Natural killer cell treated with Interleukin-12 subunit alpha and Interleukin-12 subunit beta and Interleukin-15 and Interleukin-18, amount 100 ng/mL, for 72 hours (primary cell): Measurements from ENCODE around the gene OLFML2B. TPM values are rescaled to one million over a fixed set of nuclear protein-coding genes. Genes with fewer than 3 reads are reported as not detected.
"Not testable (repeated sequence)": the region's sequence is repeated elsewhere in the genome, so short reads cannot be mapped to it uniquely, and the experiment has no call there.

Experiments used
- ATAC-seq, 2 donors: fragments of 150-1000 bp; cut with Tn5 transposase in 1 of 2; sonication (Bioruptor Pico), chemical (Tn5 transposase) in 1 of 2; 2 replicates each; pipeline ENCODE4 v1.10.0; 2021
- DNase-seq: peaks from one replicate; pipeline ENCODE4 v3.0.0; 2022; ENCODE audit warnings: low spot score
- H3K27ac Mint-ChIP-seq, 2 donors: 1 replicate in 1 of 2; 2 replicates in 1 of 2; pipeline ENCODE4 v1.8.0; 2022; ENCODE audit warnings: mixed read lengths in 2 of 2, mild to moderate bottlenecking in 1 of 2, moderate library complexity in 1 of 2
- H3K27me3 Mint-ChIP-seq, 2 donors: 1 replicate in 1 of 2; 2 replicates in 1 of 2; pipeline ENCODE4 v1.8.0; 2022; ENCODE audit warnings: mixed read lengths in 2 of 2
- H3K36me3 Mint-ChIP-seq: one replicate; pipeline ENCODE4 v1.8.0; 2022; ENCODE audit warnings: mixed read lengths
- H3K4me1 Mint-ChIP-seq, 2 donors: 1 replicate in 1 of 2; 2 replicates in 1 of 2; pipeline ENCODE4 v1.8.0; 2022; ENCODE audit warnings: low read depth in 2 of 2, mixed read lengths in 2 of 2, mild to moderate bottlenecking in 1 of 2
- H3K4me3 Mint-ChIP-seq: one replicate; pipeline ENCODE4 v1.8.0; 2022; ENCODE audit warnings: mixed read lengths
- H3K9me3 Mint-ChIP-seq: 2 replicates; pipeline ENCODE4 v1.8.0; 2022; ENCODE audit warnings: mixed read lengths
- total RNA-seq, 2 donors: library from RNA; stranded (reverse); gene quantifications; one replicate each; pipeline ENCODE4 v1.2.3, GENCODE V29; 2022

OLFML2B gene
- not detected for total RNA-seq

GRCh38 chr1:162023547-162024501, at the start of gene OLFML2B:
Gene OLFML2B, minus strand, starts transcription at chr1:162023869. Its CDS starts 439 bp downstream, at chr1:162023430.
- Mint-ChIP-seq H3K36me3 (no peaks in the 10 kb centered on the region), H3K4me1 (peaks cover 15 to 17% of the 10 kb centered on the region in 2 donors), H3K27me3 (peaks cover 47 to 70% of the 10 kb centered on the region in 2 donors), H3K9me3 (no peaks in the 10 kb centered on the region), H3K27ac (no peak within 1 kb of the TSS), H3K4me3 (peak within 1 kb of the TSS; percentile 84)
- peak; percentile 73 for DNase-seq
- peak; percentile 86 to 91 for ATAC-seq

- Mint-ChIP-seq H3K9me3 (no peaks in the 10 kb centered on the region), H3K27ac (no peak overlapping the region), H3K36me3 (no peaks in the 10 kb centered on the region), H3K27me3 (peaks cover 33 to 50% of the 10 kb centered on the region in 2 donors), H3K4me3 (no peak overlapping the region), H3K4me1 (peaks cover 4 to 5% of the 10 kb centered on the region in 2 donors)
- DNase-seq (no peak), ATAC-seq (no peak)
Observed at GRCh38 chr1:162072740-162073139, 49.1 kb upstream of the OLFML2B start.

GRCh38 chr1:162070825-162071224, 47.2 kb upstream of the OLFML2B start:
- no peak for ATAC-seq
- Mint-ChIP-seq H3K36me3 (no peaks in the 10 kb centered on the region), H3K27me3 (peaks cover 27 to 39% of the 10 kb centered on the region in 2 donors), H3K4me1 (peaks cover 0 to 4% of the 10 kb centered on the region in 2 donors), H3K4me3 (no peak overlapping the region), H3K27ac (no peak overlapping the region), H3K9me3 (no peaks in the 10 kb centered on the region)
- no peak for DNase-seq

- peak overlapping the region; percentile 62 for H3K4me3 Mint-ChIP-seq
- no peaks in the 10 kb centered on the region for H3K36me3 Mint-ChIP-seq
- no peaks in the 10 kb centered on the region for H3K9me3 Mint-ChIP-seq
- no peak overlapping the region for H3K27ac Mint-ChIP-seq
- H3K27me3 Mint-ChIP-seq = peaks cover 25 to 42% of the 10 kb centered on the region in 2 donors
- ATAC-seq = no peak
- H3K4me1 Mint-ChIP-seq = peaks cover 0 to 4% of the 10 kb centered on the region in 2 donors
- DNase-seq = no peak
Observed at GRCh38 chr1:162070094-162070748, 46.6 kb upstream of the OLFML2B start.

GRCh38 chr1:162069334-162070093, 45.8 kb upstream of the OLFML2B start, which contains the start of gene NOS1AP:
Gene NOS1AP, plus strand, starts transcription at chr1:162069691. Its CDS starts 487 bp downstream, at chr1:162070178.
- H3K4me3 Mint-ChIP-seq = peak within 1 kb of the TSS; percentile 62
- H3K36me3 Mint-ChIP-seq = no peaks in the 10 kb centered on the region
- no peaks in the 10 kb centered on the region for H3K9me3 Mint-ChIP-seq
- H3K27ac Mint-ChIP-seq = no peak within 1 kb of the TSS
- DNase-seq = peak; percentile 80
- ATAC-seq = peak; percentile 99
- H3K27me3 Mint-ChIP-seq = peaks cover 30 to 49% of the 10 kb centered on the region in 2 donors
- H3K4me1 Mint-ChIP-seq = peaks cover 0 to 4% of the 10 kb centered on the region in 2 donors

- H3K9me3 Mint-ChIP-seq = no peaks in the 10 kb centered on the region
- no peak overlapping the region for H3K27ac Mint-ChIP-seq
- ATAC-seq (no peak), DNase-seq (no peak)
- peaks cover 32 to 54% of the 10 kb centered on the region in 2 donors for H3K27me3 Mint-ChIP-seq
- H3K4me3 Mint-ChIP-seq = peak overlapping the region; percentile 18
- no peaks in the 10 kb centered on the region for H3K36me3 Mint-ChIP-seq
- H3K4me1 Mint-ChIP-seq = peaks cover 0 to 4% of the 10 kb centered on the region in 2 donors
Observed at GRCh38 chr1:162068301-162068700, 44.6 kb upstream of the OLFML2B start.

GRCh38 chr1:162067466-162067865, 43.8 kb upstream of the OLFML2B start:
- Mint-ChIP-seq H3K9me3 (no peaks in the 10 kb centered on the region), H3K27me3 (peaks cover 39 to 56% of the 10 kb centered on the region in 2 donors), H3K27ac (no peak overlapping the region), H3K4me3 (no peak overlapping the region), H3K36me3 (no peaks in the 10 kb centered on the region), H3K4me1 (peaks cover 0 to 4% of the 10 kb centered on the region in 2 donors)
- ATAC-seq = no peak
- no peak for DNase-seq

GRCh38 chr1:162066836-162067235, 43.2 kb upstream of the OLFML2B start:
- ATAC-seq, H3K36me3 Mint-ChIP-seq: not testable (repeated sequence)

GRCh38 chr1:162065016-162065415, 41.3 kb upstream of the OLFML2B start:
- no peaks in the 10 kb centered on the region for H3K9me3 Mint-ChIP-seq
- H3K36me3 Mint-ChIP-seq = no peaks in the 10 kb centered on the region
- DNase-seq (no peak), ATAC-seq (no peak)
- H3K27me3 Mint-ChIP-seq = peaks cover 38 to 52% of the 10 kb centered on the region in 2 donors
- no peaks in the 10 kb centered on the region for H3K4me1 Mint-ChIP-seq
- H3K4me3 Mint-ChIP-seq = no peak overlapping the region
- no peak overlapping the region for H3K27ac Mint-ChIP-seq

More at GRCh38 chr1:162066836-162067235, 43.2 kb upstream of the OLFML2B start:
- DNase-seq, H3K27ac Mint-ChIP-seq, H3K4me1 Mint-ChIP-seq, H3K4me3 Mint-ChIP-seq, H3K9me3 Mint-ChIP-seq: not testable (repeated sequence)
- H3K27me3 Mint-ChIP-seq = peaks cover 40 to 55% of the 10 kb centered on the region in 2 donors

GRCh38 chr1:162062542-162063015, 38.9 kb upstream of the OLFML2B start:
- DNase-seq = no peak
- Mint-ChIP-seq H3K36me3 (no peaks in the 10 kb centered on the region), H3K27me3 (peaks cover 30 to 38% of the 10 kb centered on the region in 2 donors), H3K4me1 (no peaks in the 10 kb centered on the region), H3K4me3 (no peak overlapping the region), H3K9me3 (no peaks in the 10 kb centered on the region), H3K27ac (no peak overlapping the region)
- ATAC-seq = no peak

- H3K27me3 Mint-ChIP-seq = peaks cover 29 to 43% of the 10 kb centered on the region in 2 donors
Observed at GRCh38 chr1:162060314-162060713, 36.6 kb upstream of the OLFML2B start.

GRCh38 chr1:162059721-162060120, 36.1 kb upstream of the OLFML2B start:
- ATAC-seq (no peak), DNase-seq (no peak)
- Mint-ChIP-seq H3K4me3 (no peak overlapping the region), H3K27ac (no peak overlapping the region), H3K27me3 (peaks cover 28 to 37% of the 10 kb centered on the region in 2 donors), H3K4me1 (no peaks in the 10 kb centered on the region), H3K9me3 (no peaks in the 10 kb centered on the region), H3K36me3 (no peaks in the 10 kb centered on the region)

More at GRCh38 chr1:162060314-162060713, 36.6 kb upstream of the OLFML2B start:
- DNase-seq = no peak
- ATAC-seq = no peak
- H3K9me3 Mint-ChIP-seq = no peaks in the 10 kb centered on the region
- no peaks in the 10 kb centered on the region for H3K4me1 Mint-ChIP-seq
- H3K36me3 Mint-ChIP-seq = no peaks in the 10 kb centered on the region
- H3K27ac Mint-ChIP-seq = no peak overlapping the region
- H3K4me3 Mint-ChIP-seq = no peak overlapping the region

GRCh38 chr1:162056579-162056978, 32.9 kb upstream of the OLFML2B start:
- Mint-ChIP-seq H3K4me3 (no peak overlapping the region), H3K36me3 (no peaks in the 10 kb centered on the region), H3K27ac (no peak overlapping the region), H3K9me3 (no peaks in the 10 kb centered on the region), H3K4me1 (no peaks in the 10 kb centered on the region), H3K27me3 (peaks cover 17 to 24% of the 10 kb centered on the region in 2 donors)
- ATAC-seq (no peak), DNase-seq (no peak)
